Ishikawa (cell line): ENCODE measurements around the gene SPR.

Experiments
- CEBPB ChIP-seq: IDR thresholded peaks from 2 replicates; pipeline ENCODE4 v1.6.1; 2012
- CREB1 ChIP-seq: IDR thresholded peaks from 2 replicates; pipeline ENCODE4 v1.6.1; 2012; ENCODE audit warnings: low read depth
- EGR1 ChIP-seq: IDR thresholded peaks from 2 replicates; pipeline ENCODE4 v1.6.1; 2012
- EP300 ChIP-seq: IDR thresholded peaks from 2 replicates; pipeline ENCODE4 v1.6.1; 2012; ENCODE audit warnings: borderline replicate concordance
- FOXM1 ChIP-seq: IDR thresholded peaks from 2 replicates; pipeline ENCODE4 v1.6.1; 2012; ENCODE audit warnings: low read depth, borderline replicate concordance
- MAX ChIP-seq: IDR thresholded peaks from 2 replicates; pipeline ENCODE4 v1.6.1; 2012
- NFIC ChIP-seq: IDR thresholded peaks from 2 replicates; pipeline ENCODE4 v1.6.1; 2012
- RAD21 ChIP-seq: IDR thresholded peaks from 2 replicates; pipeline ENCODE4 v1.6.1; 2012; ENCODE audit warnings: low read depth
- REST ChIP-seq: IDR thresholded peaks from 2 replicates; pipeline ENCODE4 v1.6.1; 2012; ENCODE audit warnings: low read depth, mild to moderate bottlenecking
- TAF1 ChIP-seq: IDR thresholded peaks from 2 replicates; pipeline ENCODE4 v1.6.1; 2012; ENCODE audit warnings: low read depth, mild to moderate bottlenecking
- TCF12 ChIP-seq: IDR thresholded peaks from 2 replicates; pipeline ENCODE4 v1.6.1; 2012; ENCODE audit warnings: low read depth
- TEAD4 ChIP-seq: IDR thresholded peaks from 2 replicates; pipeline ENCODE4 v1.6.1; 2012
- USF1 ChIP-seq: IDR thresholded peaks from 2 replicates; pipeline ENCODE4 v1.6.1; 2012
- YY1 ChIP-seq: IDR thresholded peaks from 2 replicates; pipeline ENCODE4 v1.6.1; 2012; ENCODE audit warnings: low read depth
- ZBTB7A ChIP-seq: IDR thresholded peaks from 2 replicates; pipeline ENCODE4 v1.6.1; 2012; ENCODE audit warnings: low read depth

SPR gene

DNA sequence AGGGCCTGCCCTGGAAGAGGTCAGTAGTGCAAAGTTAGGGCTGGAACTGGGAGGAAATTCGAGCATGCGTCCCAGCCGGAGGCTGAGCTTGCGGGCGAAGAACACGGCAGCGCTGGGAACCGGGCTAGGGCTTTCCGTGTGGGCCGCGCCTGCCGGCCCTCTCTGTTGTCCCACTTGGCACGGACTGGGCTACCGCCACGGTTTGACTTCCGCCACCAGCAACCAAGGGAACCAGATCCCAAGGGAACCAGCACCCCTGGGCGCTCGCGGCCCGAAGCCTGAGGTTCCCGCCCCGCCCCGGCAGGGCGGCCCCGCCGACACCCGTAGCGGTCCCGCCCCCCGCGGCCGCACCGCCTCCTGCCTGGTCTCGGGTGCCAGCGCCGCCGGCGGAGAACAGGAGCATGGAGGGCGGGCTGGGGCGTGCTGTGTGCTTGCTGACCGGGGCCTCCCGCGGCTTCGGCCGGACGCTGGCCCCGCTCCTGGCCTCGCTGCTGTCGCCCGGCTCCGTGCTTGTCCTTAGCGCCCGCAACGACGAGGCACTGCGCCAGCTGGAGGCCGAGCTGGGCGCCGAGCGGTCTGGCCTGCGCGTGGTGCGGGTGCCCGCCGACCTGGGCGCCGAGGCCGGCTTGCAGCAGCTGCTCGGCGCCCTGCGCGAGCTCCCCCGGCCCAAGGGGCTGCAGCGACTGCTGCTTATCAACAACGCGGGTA lies at the start of gene SPR:
Gene SPR, plus strand, starts transcription at position 377 of the 708 bp plus-strand sequence. Its CDS starts 25 bp downstream, at position 402.
- TF ChIP-seq YY1 = peak; percentile 39; the same call in 1 of the 2 replicates
- peak; percentile 36 for TF ChIP-seq MAX
- TF ChIP-seq TAF1 = no peak; the same call in 1 of the 2 replicates
- peak; percentile 2; the same call in 1 of the 2 replicates for TF ChIP-seq NFIC
- no peak for TF ChIP-seq TEAD4
- no peak for TF ChIP-seq EP300
- 0 out of 2 replicates have a peak, but pooled peaks have one; percentile 4 for TF ChIP-seq REST
- no peak for TF ChIP-seq CEBPB
- no peak for TF ChIP-seq FOXM1

GRCh38 chr2:72840066-72840465 lies 47.1 kb upstream of the SPR start:
- TF ChIP-seq YY1 (no peak), CEBPB (no peak), TEAD4 (no peak), USF1 (no peak), MAX (no peak), NFIC (no peak), FOXM1 (no peak), REST (no peak), TAF1 (no peak), RAD21 (no peak), TCF12 (no peak), EGR1 (no peak), EP300 (no peak), CREB1 (no peak), ZBTB7A (no peak)

GRCh38 chr2:72841462-72842125 lies 45.6 kb upstream of the SPR start:
- no peak for TF ChIP-seq USF1
- TF ChIP-seq MAX = no peak
- TF ChIP-seq TEAD4 = no peak
- TF ChIP-seq REST = peak; percentile 59; the same call in 1 of the 2 replicates
- no peak for TF ChIP-seq NFIC

- TF ChIP-seq ZBTB7A (no peak), REST (no peak), TAF1 (no peak)
Observed at GRCh38 chr2:72843301-72843700, 43.9 kb upstream of the SPR start.
